HEK293T (cell line): ENCODE results near the gene STAP1.

Experiments
- FOXK2 ChIP-seq: fragments of 450-650 bp; IDR thresholded peaks from 2 replicates; pipeline ENCODE4 v1.6.1; 2016; ENCODE audit warnings: mild to moderate bottlenecking
- TARDBP ChIP-seq: fragments of 450-650 bp; IDR thresholded peaks from 2 replicates; pipeline ENCODE4 v1.6.1; 2016

DNA sequence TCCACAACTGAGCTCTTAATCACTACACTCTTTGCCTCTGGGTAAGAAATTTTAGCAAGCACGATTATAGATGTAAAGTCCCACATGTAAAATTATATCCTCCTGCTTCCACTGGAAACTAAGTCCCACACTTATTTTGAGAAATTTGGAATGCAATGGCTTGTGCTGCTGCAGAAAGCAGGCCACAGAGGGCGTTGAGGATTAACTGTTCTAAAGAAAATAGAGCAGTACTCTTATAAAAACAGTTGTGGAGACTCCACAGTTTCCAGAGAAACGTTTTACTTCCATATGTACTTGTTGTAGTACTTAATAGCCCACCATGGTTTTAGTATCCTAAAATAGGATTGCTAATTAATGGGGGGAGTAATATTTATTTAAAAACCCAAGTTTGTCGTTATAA, 11.6 kb upstream of the STAP1 start:
- TF ChIP-seq TARDBP (no peak), FOXK2 (no peak)
